ENCODE measurements around the gene EIF1B.

EIF1B gene

GRCh38 chr3:40308725-40309417 lies 636 bp upstream of the EIF1B start:
- DNase-seq (ENCODE audit: low read depth), result peak; percentile 6

GRCh38 chr3:40309925-40310695 lies 603 bp downstream of the EIF1B start:
- peak; percentile 60 for DNase-seq (ENCODE audit: low read depth)

- DNase-seq (ENCODE audit: low read depth), result peak; percentile 53
Observed at GRCh38 chr3:40310705-40311104, 1.2 kb downstream of the EIF1B start.

- DNase-seq (ENCODE audit: low read depth), result peak; percentile 57
Observed at GRCh38 chr3:40312661-40313226, 3.2 kb downstream of the EIF1B start.

GRCh38 chr3:40313975-40314860 lies 4.7 kb downstream of the EIF1B start:
- DNase-seq (ENCODE audit: low read depth), result peak; percentile 20

GRCh38 chr3:40317061-40317855 lies 7.8 kb downstream of the EIF1B start:
- DNase-seq (ENCODE audit: low read depth), result peak; percentile 73

GRCh38 chr3:40321818-40322217 lies 12.3 kb downstream of the EIF1B start:
- DNase-seq (ENCODE audit: low read depth), result no peak

GRCh38 chr3:40323946-40324345 lies 14.4 kb downstream of the EIF1B start:
- DNase-seq (ENCODE audit: low read depth), result no peak

GRCh38 chr3:40324621-40325020 lies 15.1 kb downstream of the EIF1B start:
- DNase-seq (ENCODE audit: low read depth), result no peak

- DNase-seq (ENCODE audit: low read depth), result no peak
Observed at GRCh38 chr3:40325465-40325864, 16.0 kb downstream of the EIF1B start.

GRCh38 chr3:40328374-40328773 lies 18.9 kb downstream of the EIF1B start:
- no peak for DNase-seq (ENCODE audit: low read depth)

GRCh38 chr3:40329071-40329470 lies 19.6 kb downstream of the EIF1B start:
- DNase-seq (ENCODE audit: low read depth), result no peak

- DNase-seq (ENCODE audit: low read depth), result no peak
Observed at GRCh38 chr3:40332684-40333083, 23.2 kb downstream of the EIF1B start.

GRCh38 chr3:40333416-40333815 lies 23.9 kb downstream of the EIF1B start:
- DNase-seq (ENCODE audit: low read depth), result peak; percentile 9

GRCh38 chr3:40333852-40334251 lies 24.3 kb downstream of the EIF1B start:
- DNase-seq (ENCODE audit: low read depth), result no peak

GRCh38 chr3:40336101-40336500 lies 26.6 kb downstream of the EIF1B start:
- no peak for DNase-seq (ENCODE audit: low read depth)

GRCh38 chr3:40336511-40337135 lies 27.1 kb downstream of the EIF1B start:
- no peak for DNase-seq (ENCODE audit: low read depth)

GRCh38 chr3:40337136-40338108 lies 27.9 kb downstream of the EIF1B start:
- DNase-seq (ENCODE audit: low read depth), result no peak

- no peak for DNase-seq (ENCODE audit: low read depth)
Observed at GRCh38 chr3:40339871-40340270, 30.4 kb downstream of the EIF1B start.
